GM13976 (cell line): ENCODE data around the gene PPP3R2.

Source experiments
- DNase-seq: peaks from one replicate; pipeline ENCODE4 v3.0.0; 2012; ENCODE audit warnings: low spot score
- in situ Hi-C: fragments of 300-500 bp; cut with MboI; formaldehyde crosslinking; loops from one replicate; pipeline ENCODE4 v1.12.0; 2022; ENCODE audit warnings: low sequenced_read_pairs, mixed read lengths, inconsistent platforms; ENCODE audit not compliant: unreplicated experiment
- TF ChIP-seq, protein P1 (sequence below): IDR thresholded peaks from 2 replicates; pipeline ENCODE4 v1.5.1; 2012; ENCODE audit warnings: borderline replicate concordance, mild to moderate bottlenecking; ENCODE audit not compliant: insufficient read depth; ENCODE audit errors: extremely low read depth, missing control alignments, control extremely low read depth

PPP3R2 gene

DNA sequence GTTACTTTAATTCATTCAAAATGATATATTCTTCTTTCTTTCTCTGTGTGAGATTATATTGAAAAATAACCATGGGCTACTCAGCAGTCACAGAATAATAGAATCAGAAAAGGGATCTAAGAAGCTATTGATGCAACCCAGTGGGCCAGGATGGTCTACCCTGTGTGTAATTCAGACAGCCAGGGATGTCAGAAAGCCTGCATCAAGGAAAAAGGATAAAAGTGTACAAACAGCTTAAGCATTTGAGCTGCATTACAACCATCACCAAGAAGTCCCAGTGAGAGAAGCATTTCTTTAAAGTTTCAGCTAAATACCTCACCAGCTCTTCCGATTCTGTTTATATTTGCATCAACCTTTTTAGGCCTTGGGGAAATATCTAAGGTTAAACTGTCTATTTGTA is 37.8 kb upstream of the PPP3R2 start:
- DNase-seq = no peak
- in situ Hi-C loops = no loop called here
- TF ChIP-seq, protein P1, sequence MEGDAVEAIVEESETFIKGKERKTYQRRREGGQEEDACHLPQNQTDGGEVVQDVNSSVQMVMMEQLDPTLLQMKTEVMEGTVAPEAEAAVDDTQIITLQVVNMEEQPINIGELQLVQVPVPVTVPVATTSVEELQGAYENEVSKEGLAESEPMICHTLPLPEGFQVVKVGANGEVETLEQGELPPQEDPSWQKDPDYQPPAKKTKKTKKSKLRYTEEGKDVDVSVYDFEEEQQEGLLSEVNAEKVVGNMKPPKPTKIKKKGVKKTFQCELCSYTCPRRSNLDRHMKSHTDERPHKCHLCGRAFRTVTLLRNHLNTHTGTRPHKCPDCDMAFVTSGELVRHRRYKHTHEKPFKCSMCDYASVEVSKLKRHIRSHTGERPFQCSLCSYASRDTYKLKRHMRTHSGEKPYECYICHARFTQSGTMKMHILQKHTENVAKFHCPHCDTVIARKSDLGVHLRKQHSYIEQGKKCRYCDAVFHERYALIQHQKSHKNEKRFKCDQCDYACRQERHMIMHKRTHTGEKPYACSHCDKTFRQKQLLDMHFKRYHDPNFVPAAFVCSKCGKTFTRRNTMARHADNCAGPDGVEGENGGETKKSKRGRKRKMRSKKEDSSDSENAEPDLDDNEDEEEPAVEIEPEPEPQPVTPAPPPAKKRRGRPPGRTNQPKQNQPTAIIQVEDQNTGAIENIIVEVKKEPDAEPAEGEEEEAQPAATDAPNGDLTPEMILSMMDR = no peak

DNA sequence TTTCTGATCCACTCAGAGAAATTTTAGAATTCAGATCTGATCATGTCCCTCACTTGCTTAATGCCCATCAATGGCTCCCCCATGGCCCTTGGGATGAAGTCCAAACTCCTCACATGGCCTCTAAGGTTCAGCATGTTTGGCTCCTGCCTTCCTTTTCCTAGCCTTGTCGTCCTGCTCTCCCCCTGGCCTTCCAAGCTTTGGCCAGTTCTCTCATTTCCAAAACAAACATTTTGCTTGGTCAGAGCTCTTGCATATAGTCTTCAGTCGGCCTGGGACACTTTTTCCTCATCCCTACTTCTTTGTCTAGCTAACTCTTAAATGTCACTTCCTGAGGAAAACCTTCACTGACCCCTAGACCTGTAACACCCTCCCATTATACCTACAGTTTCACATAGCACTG is 37.1 kb upstream of the PPP3R2 start:
- in situ Hi-C loops = no loop called here
- no peak for DNase-seq
- TF ChIP-seq, protein P1 = no peak

DNA sequence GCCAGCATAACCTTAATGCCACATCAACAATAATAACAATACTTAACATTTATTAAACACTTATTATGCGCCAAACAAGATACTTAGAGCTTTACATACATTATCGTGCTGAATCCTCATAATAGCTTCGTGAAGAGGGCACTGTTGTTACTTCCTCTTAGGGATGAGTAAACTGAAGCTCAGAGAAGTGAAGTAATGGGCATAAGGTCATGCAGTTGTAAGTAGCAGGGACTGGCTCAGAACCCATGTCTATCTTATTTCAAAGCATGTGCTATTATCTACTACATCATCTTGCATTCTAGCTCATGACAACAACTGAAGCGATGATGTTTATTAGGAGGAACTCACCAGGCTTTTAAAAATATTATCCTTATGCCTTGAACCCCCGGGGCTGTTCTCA is 34.9 kb upstream of the PPP3R2 start:
- in situ Hi-C loops = no loop called here
- no peak for DNase-seq
- TF ChIP-seq, protein P1 = no peak

DNA sequence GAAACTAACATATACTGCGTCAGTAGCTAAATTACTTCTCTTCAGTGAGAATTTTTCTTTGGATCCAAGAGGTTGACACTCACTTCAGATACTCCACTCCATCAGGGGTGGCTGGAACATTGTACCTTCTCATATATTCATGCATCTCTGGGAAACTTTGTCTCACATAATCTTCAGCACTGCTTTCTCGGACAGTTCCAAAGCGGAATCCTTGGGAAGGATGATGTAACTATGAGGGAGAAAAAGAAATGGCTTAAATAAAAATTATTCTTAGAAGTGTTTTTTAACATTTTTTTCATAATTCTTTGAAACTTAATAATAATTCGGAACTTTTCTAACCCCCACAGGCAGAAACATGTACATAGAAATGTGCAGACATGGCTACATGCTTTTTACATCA is 33.4 kb upstream of the PPP3R2 start:
- in situ Hi-C loops = no loop called here
- DNase-seq = no peak
- TF ChIP-seq, protein P1 = no peak

DNA sequence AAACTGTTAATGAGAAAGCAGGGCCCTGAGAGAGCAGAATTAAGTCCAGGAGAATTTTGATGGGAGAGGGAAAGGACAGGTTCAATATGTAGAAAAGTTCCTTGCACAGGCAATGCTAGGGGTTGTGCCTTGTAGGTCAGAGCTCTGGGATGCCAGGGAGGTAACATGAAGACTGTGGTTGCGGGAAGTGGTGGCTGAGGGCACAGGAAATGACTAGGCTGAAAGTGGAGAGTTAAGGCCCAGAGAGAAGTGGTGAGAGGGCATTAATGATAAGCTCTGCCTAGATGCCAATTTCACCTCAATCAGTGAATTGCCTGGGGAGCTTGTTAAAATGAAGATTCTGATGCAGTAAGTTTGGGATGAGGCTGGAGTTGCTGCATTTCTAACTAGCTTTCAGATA is 31.5 kb upstream of the PPP3R2 start:
- no peak for DNase-seq

DNA sequence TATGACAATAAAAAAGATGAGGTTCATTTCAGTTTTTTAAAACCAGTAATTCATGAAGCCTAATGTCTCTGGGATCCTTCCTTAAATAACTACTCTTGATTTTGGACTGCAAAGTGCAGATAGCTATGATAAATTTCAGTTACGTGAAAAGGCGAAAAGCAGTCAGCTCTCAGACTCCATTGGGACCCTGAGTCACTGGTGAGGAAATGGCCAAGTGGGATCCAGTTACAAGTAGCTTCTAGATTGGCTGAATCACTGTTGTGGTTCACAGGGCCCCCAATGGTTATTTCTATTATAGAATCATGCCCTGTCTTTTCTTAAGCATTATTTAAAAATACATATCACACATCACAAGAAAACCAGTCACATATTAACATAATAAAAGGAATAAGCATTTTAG is 31.1 kb upstream of the PPP3R2 start:
- TF ChIP-seq, protein P1 = no peak
- no peak for DNase-seq
- in situ Hi-C loops = no loop called here

More for the DNA sequence above, 31.5 kb upstream of the PPP3R2 start:
- TF ChIP-seq, protein P1 = no peak
- in situ Hi-C loops = no loop called here

DNA sequence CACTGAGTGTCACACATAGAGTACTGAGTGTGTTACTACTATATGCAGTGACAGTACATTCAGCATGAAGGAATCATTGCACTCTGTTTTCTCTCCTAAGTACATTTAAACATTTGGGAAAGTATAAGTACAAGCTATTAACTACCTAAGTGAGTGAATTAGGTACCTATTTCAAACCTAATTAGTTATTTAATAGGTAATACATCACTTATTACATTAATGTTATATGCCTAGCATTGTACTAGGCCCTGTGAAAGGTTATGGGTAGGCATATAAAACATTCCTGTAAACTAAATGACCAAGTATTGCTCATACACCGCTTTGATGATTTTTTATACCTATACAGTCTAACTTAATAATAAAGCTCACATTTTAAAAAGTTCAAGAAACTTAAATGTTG is 25.7 kb upstream of the PPP3R2 start:
- in situ Hi-C loops = no loop called here
- TF ChIP-seq, protein P1 = no peak
- no peak for DNase-seq
